HEK293T (cell line): ENCODE data around the gene TUB.

Source experiments
- CTCF ChIA-PET: fragments of 350-600 bp; formaldehyde crosslinking; extraction: SDS; loops from one replicate; lab custom pipeline; 2021; ENCODE audit warnings: antibody characterized with exemption, inconsistent platforms; lab: Yijun Ruan, JAX
- POLR2A ChIA-PET: fragments of 350-600 bp; formaldehyde crosslinking; extraction: SDS; loops from one replicate; lab custom pipeline; 2020; ENCODE audit warnings: antibody characterized with exemption, inconsistent platforms; lab: Yijun Ruan, JAX
- DNase-seq: peaks from one replicate; pipeline ENCODE4 v3.0.0; 2012; ENCODE audit warnings: mixed read lengths; ENCODE audit errors: extremely low spot score
- ARNT ChIP-seq: fragments of 450-650 bp; IDR thresholded peaks from 2 replicates; pipeline ENCODE4 v1.6.1; 2017; ENCODE audit warnings: mild to moderate bottlenecking
- BHLHE40 ChIP-seq: fragments of 450-650 bp; IDR thresholded peaks from 2 replicates; pipeline ENCODE4 v1.6.1; 2016; ENCODE audit warnings: mild to moderate bottlenecking, moderate library complexity, borderline replicate concordance
- CTBP1 ChIP-seq: fragments of 450-650 bp; IDR thresholded peaks from 2 replicates; pipeline ENCODE4 v1.6.1; 2016; ENCODE audit warnings: borderline replicate concordance
- ELF4 ChIP-seq: fragments of 450-650 bp; IDR thresholded peaks from 2 replicates; pipeline ENCODE4 v1.6.1; 2017; ENCODE audit warnings: antibody characterized with exemption
- FOXA1 ChIP-seq: fragments of 450-650 bp; IDR thresholded peaks from 2 replicates; pipeline ENCODE4 v1.6.1; 2016; ENCODE audit warnings: mild to moderate bottlenecking
- FOXK2 ChIP-seq: fragments of 450-650 bp; IDR thresholded peaks from 2 replicates; pipeline ENCODE4 v1.6.1; 2016; ENCODE audit warnings: mild to moderate bottlenecking
- FOXM1 ChIP-seq: fragments of 450-650 bp; IDR thresholded peaks from 2 replicates; pipeline ENCODE4 v1.6.1; 2017; ENCODE audit warnings: mild to moderate bottlenecking, borderline replicate concordance
- HDGF ChIP-seq: fragments of 450-650 bp; IDR thresholded peaks from 2 replicates; pipeline ENCODE4 v1.6.1; 2017; ENCODE audit warnings: antibody characterized with exemption, borderline replicate concordance
- L3MBTL2 ChIP-seq: fragments of 450-650 bp; conservative IDR thresholded peaks from 2 replicates; pipeline ENCODE4 v1.6.1; 2016; ENCODE audit warnings: mild to moderate bottlenecking
- LEF1 ChIP-seq: fragments of 450-650 bp; IDR thresholded peaks from 2 replicates; pipeline ENCODE4 v1.6.1; 2017; ENCODE audit warnings: mild to moderate bottlenecking, borderline replicate concordance
- NFRKB ChIP-seq: fragments of 450-650 bp; IDR thresholded peaks from 2 replicates; pipeline ENCODE4 v1.6.1; 2016; ENCODE audit warnings: mild to moderate bottlenecking, moderate library complexity
- SP1 ChIP-seq: fragments of 450-650 bp; IDR thresholded peaks from 2 replicates; pipeline ENCODE4 v1.6.1; 2017
- SUZ12 ChIP-seq: fragments of 450-650 bp; IDR thresholded peaks from 2 replicates; pipeline ENCODE4 v1.6.1; 2016; ENCODE audit warnings: mild to moderate bottlenecking
- TARDBP ChIP-seq: fragments of 450-650 bp; IDR thresholded peaks from 2 replicates; pipeline ENCODE4 v1.6.1; 2016
- ZNF384 ChIP-seq: fragments of 450-650 bp; IDR thresholded peaks from 2 replicates; pipeline ENCODE4 v1.6.1; 2016
- TF ChIP-seq, protein P1 (sequence below): fragments of 450-650 bp; IDR thresholded peaks from 2 replicates; pipeline ENCODE4 v1.6.1; 2016

TUB gene

DNA sequence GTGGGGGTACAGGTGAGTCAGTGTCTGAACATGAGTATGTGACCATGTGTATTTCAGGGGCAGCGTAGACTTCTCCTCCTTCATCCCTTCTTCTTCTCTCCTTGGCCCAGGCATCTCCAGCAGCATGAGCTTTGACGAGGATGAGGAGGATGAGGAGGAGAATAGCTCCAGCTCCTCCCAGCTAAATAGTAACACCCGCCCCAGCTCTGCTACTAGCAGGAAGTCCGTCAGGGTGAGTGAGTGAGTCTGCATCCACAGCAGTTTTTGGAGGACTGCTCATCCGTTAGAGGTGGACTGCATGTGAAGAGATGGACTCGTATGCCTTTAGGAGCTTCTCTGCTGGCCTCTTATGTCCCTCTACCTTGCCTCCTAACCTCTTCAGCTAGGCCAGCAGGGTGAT, 15.6 kb downstream of the TUB start:
- TF ChIP-seq LEF1 (no peak), L3MBTL2 (no peak), FOXM1 (no peak), SUZ12 (no peak), CTBP1 (no peak), NFRKB (no peak)
- ChIA-PET POLR2A (no interaction called here), CTCF (no interaction called here)
- DNase-seq: no peak

DNA sequence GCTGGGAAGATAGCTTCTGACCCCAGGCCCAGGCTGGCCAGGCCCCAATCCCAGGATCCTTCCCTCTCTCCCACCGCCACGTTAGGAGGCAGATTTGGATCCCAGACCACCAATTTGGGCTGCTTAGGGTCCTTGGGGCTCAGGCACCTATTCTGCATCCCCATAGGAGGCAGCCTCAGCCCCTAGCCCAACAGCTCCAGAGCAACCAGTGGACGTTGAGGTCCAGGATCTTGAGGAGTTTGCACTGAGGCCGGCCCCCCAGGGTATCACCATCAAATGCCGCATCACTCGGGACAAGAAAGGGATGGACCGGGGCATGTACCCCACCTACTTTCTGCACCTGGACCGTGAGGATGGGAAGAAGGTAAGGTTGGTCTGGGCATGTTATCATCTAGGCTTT, 16.1 kb downstream of the TUB start:
- CTCF ChIA-PET: no interaction called here
- TF ChIP-seq ARNT (no peak), FOXK2 (no peak), L3MBTL2 (no peak), ZNF384 (no peak), TARDBP (no peak), CTBP1 (no peak), LEF1 (no peak), BHLHE40 (no peak), ELF4 (no peak)
- TF ChIP-seq, protein P1, sequence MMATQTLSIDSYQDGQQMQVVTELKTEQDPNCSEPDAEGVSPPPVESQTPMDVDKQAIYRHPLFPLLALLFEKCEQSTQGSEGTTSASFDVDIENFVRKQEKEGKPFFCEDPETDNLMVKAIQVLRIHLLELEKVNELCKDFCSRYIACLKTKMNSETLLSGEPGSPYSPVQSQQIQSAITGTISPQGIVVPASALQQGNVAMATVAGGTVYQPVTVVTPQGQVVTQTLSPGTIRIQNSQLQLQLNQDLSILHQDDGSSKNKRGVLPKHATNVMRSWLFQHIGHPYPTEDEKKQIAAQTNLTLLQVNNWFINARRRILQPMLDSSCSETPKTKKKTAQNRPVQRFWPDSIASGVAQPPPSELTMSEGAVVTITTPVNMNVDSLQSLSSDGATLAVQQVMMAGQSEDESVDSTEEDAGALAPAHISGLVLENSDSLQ: no peak
- DNase-seq: no peak
- POLR2A ChIA-PET: no interaction called here

DNA sequence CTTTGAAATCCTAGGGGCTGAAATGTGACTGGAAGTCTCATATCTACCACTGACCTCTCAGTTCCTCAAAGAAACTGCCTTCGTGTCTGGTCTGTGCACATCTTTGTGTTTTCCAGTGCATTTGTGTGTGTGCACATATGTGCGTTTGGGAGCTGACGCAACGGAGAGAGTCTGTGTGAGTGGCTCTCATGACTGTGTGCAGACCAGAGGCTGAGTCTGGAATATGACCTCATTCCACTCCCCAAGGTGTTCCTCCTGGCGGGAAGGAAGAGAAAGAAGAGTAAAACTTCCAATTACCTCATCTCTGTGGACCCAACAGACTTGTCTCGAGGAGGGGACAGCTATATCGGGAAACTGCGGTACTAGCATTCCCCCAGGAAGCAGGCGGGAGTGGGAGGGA, 16.5 kb downstream of the TUB start:
- ChIA-PET CTCF (no interaction called here), POLR2A (no interaction called here)
- no peak for DNase-seq
- TF ChIP-seq CTBP1 (no peak), NFRKB (no peak)

DNA sequence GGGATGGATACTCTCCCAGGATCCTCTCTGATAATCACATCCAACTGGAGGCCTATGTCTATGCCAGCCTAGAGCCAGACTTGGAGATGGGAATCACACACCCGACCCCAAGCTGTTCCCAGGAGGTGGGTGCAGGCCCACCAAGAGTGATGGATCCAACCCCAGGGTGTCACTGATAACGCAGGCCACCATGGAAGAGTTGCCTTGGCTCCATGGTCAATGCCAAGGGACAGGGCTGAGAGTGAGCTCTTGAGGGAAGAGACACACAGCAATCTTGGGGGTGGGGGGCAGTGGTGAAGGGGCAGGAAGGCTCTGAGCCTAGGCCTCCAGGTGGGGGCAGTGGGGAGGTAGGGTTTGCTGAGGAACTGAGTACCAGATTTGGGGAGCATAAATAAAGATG, 16.9 kb downstream of the TUB start:
- ChIA-PET CTCF (interaction anchor here (1.2 to 2.5 kb wide), 2 partner anchors 92 to 95 kb away, joined by 3 to 34 read pairs; no protein-coding TSS in a partner anchor), POLR2A (no interaction called here)
- no peak for DNase-seq
- no peak for TF ChIP-seq FOXK2
- TF ChIP-seq FOXA1: no peak
- TF ChIP-seq SUZ12: no peak
- no peak for TF ChIP-seq SP1
- no peak for TF ChIP-seq ELF4
- no peak for TF ChIP-seq NFRKB
- no peak for TF ChIP-seq BHLHE40
- TF ChIP-seq CTBP1: no peak
- no peak for TF ChIP-seq ZNF384
- TF ChIP-seq L3MBTL2: no peak
- no peak for TF ChIP-seq FOXM1
- TF ChIP-seq, protein P1: no peak
- TF ChIP-seq ARNT: no peak
- TF ChIP-seq LEF1: no peak
- no peak for TF ChIP-seq HDGF

DNA sequence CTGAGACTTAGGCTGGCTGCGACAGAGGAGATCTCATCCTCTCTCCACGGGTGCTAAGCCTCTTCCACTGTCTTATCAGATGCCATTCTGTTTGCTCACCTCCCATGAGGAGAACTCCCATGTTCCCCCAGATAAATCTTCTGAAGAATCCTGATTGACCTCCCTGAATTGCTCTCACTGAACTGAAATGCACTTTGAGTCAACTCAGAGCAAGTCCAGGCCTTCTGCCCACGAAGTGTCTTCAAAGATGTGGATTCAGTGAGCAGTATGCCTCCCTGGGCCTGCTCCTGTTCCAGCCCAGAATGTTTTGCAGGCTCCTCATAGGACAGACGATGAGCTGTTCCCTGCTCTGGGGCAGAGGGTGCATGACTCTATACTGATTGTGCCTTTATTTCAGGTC, 17.4 kb downstream of the TUB start:
- TF ChIP-seq ZNF384 (no peak), L3MBTL2 (no peak), ELF4 (no peak), FOXK2 (no peak), HDGF (no peak)
- DNase-seq: no peak
- ChIA-PET CTCF (interaction anchor here (1.2 to 2.5 kb wide), 9 partner anchors 11 to 94 kb away, joined by 3 to 34 read pairs (median 6); no protein-coding TSS in a partner anchor), POLR2A (no interaction called here)

DNA sequence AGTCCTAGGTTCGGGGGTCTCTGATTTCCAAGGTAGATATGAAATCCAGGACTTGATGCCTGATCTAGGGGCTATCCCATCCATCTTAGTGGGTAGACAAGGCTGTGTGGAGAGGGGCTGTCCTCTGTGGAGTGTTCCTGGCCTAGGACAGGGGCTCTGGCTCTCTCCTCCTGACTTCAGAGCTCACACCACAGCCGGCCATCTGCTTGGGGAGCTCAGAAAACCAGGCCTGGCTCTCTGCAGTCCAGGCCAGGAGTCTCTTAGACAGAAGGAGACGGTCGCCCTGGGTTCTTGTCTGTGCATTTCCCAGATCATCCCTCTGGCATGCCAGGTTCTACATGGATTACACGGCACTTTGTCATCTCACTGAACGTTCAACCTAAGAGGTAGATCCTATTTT, 17.9 kb downstream of the TUB start:
- TF ChIP-seq NFRKB (no peak), FOXM1 (no peak), TARDBP (no peak), FOXK2 (no peak), ZNF384 (no peak), CTBP1 (no peak), BHLHE40 (no peak)
- DNase-seq: no peak
- POLR2A ChIA-PET: interaction anchor here (0.8 to 1.3 kb wide), 3 partner anchors 65 to 112 kb away, joined by 3 to 5 read pairs (median 3); partner anchors contain the start of gene EIF3F
- CTCF ChIA-PET: interaction anchor here (0.6 to 2.5 kb wide), 17 partner anchors 8 to 112 kb away, joined by 3 to 34 read pairs (median 5); partner anchors contain the start of gene EIF3F

DNA sequence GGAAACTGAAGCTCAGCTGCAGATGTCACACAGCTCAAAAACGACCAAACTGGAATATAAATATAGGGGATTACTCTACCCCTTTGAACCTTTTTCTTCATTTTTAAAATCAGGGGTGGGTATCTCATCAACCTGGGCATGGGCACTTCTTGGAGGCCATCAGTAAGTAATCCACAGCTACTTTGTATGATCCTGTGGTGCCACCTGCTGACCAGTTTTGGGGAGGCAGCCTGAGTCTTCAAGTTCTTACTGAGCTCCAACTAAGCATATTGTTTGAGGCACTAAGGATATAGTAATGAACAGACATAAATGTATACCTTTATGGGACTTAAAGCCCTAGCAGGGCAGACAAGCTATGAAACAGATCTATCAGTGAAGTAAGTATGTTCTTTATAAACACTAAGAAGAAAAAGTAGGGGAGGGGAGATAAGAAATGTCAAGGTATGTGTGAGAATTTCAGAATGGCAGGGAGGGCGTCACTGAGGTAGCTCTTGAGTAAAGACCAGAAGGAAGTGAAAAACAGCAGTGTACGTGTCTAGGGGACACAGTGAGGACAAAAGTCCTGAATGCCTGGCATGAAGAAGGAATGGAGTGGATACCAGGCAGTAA, 18.4 kb downstream of the TUB start:
- TF ChIP-seq LEF1 (no peak), SUZ12 (no peak), FOXA1 (no peak), BHLHE40 (no peak), NFRKB (no peak), TARDBP (no peak), SP1 (no peak), FOXM1 (no peak), FOXK2 (no peak), HDGF (no peak), L3MBTL2 (no peak), ARNT (no peak), CTBP1 (no peak), ELF4 (no peak), ZNF384 (no peak)
- TF ChIP-seq, protein P1: no peak
- DNase-seq: peak; percentile 60
- POLR2A ChIA-PET: interaction anchor here (0.8 to 1.3 kb wide), 3 partner anchors 66 to 112 kb away, joined by 3 to 5 read pairs (median 3); partner anchors contain the start of gene EIF3F
- CTCF ChIA-PET: interaction anchor here (0.6 to 2.5 kb wide), 19 partner anchors 9 to 112 kb away, joined by 3 to 34 read pairs (median 4); partner anchors contain the start of gene EIF3F
